ENCODE data around the gene HERPUD1. TPM values are rescaled to one million over a fixed set of nuclear protein-coding genes. Genes with fewer than 3 reads are reported as not detected.

The HERPUD1 gene
- total RNA-seq, 3 donors from 2014 or later (not counting 1 experiment from before 2014, with no cell fraction given) = 181 to 266 (median 243) TPM

DNA sequence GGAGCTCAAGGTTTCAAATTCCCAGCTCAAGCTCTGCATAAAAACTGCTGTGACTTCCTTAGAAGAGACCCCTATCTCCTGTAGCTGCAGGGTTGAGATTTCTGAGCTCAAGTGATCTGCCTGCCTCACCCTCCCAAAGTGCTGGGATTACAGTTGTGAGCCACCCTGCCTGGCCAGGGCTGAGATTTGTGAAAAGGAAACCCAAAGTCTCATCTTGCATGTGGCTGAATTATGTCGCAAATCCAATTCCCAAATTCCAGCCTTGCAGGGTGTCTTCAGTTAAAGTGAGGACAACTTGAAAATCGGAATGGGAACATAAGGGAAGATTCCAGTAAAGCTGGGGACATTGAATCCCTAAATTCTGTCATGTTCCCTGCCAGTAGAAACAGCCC lies 15.7 kb downstream of the HERPUD1 start:
- DNase-seq = no peak
- Mint-ChIP-seq H3K4me3 (no peak overlapping the region), H3K27me3 (ENCODE audit: low read depth in 2 of 2) (no peaks in the 10 kb centered on the region), H3K9me3 (no peaks in the 10 kb centered on the region), H3K27ac (no peak overlapping the region), H3K4me1 (peaks cover 10 to 24% of the 10 kb centered on the region in 2 donors), H3K36me3 (no peaks in the 10 kb centered on the region)
- H3K4me1 ChIP-seq (ENCODE audit: control insufficient read depth, insufficient read depth, low read length) = peaks cover 15% of the 10 kb centered on the region
- no peaks in the 10 kb centered on the region for H3K27me3 ChIP-seq (ENCODE audit: control insufficient read depth, insufficient read depth, low read length)
- ATAC-seq = no peak
- H3K27ac ChIP-seq (ENCODE audit: low read length) = no peak overlapping the region
- intact Hi-C loops (cut with micrococcal nuclease) = no loop called here
- 94% methylated on average over 2 of the region's 2 CpGs for WGBS (ENCODE audit: insufficient coverage)
- no peak overlapping the region for H3K4me3 ChIP-seq (ENCODE audit: low read length)
- TF ChIP-seq, protein P1, sequence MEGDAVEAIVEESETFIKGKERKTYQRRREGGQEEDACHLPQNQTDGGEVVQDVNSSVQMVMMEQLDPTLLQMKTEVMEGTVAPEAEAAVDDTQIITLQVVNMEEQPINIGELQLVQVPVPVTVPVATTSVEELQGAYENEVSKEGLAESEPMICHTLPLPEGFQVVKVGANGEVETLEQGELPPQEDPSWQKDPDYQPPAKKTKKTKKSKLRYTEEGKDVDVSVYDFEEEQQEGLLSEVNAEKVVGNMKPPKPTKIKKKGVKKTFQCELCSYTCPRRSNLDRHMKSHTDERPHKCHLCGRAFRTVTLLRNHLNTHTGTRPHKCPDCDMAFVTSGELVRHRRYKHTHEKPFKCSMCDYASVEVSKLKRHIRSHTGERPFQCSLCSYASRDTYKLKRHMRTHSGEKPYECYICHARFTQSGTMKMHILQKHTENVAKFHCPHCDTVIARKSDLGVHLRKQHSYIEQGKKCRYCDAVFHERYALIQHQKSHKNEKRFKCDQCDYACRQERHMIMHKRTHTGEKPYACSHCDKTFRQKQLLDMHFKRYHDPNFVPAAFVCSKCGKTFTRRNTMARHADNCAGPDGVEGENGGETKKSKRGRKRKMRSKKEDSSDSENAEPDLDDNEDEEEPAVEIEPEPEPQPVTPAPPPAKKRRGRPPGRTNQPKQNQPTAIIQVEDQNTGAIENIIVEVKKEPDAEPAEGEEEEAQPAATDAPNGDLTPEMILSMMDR (IDR thresholded peaks at IDR 0.05) = no peak
- no peaks in the 10 kb centered on the region for H3K9me3 ChIP-seq (ENCODE audit: control insufficient read depth, insufficient read depth, low read length)
- peaks cover 46% of the 10 kb centered on the region for H3K36me3 ChIP-seq (ENCODE audit: control insufficient read depth, insufficient read depth, low read length)

DNA sequence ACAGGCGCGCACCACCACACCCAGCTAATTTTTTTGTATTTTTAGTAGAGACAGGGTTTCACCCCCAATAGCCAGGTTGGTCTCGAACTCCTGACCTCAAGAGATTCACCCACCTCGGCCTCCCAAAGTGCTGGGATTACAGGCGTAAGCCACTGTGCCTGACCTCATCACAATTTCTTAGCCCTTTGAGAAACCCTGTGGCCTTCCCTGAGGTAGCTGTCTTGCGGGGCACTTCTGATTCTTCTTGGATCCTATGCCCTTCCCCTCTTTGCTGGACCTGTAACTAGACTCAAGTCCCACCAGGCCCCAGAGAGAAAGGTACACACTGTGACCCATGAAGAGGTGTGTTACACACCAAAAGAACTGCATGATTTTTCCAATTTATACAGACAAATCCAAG lies 16.3 kb downstream of the HERPUD1 start:
- Mint-ChIP-seq H3K27me3 (ENCODE audit: low read depth in 2 of 2) (no peaks in the 10 kb centered on the region), H3K4me1 (peaks cover 10 to 24% of the 10 kb centered on the region in 2 donors), H3K9me3 (no peaks in the 10 kb centered on the region), H3K4me3 (no peak overlapping the region), H3K36me3 (no peaks in the 10 kb centered on the region), H3K27ac (no peak overlapping the region)
- ATAC-seq (no peak), DNase-seq (no peak)
- Histone ChIP-seq H3K9me3 (ENCODE audit: control insufficient read depth, insufficient read depth, low read length) (no peaks in the 10 kb centered on the region), H3K36me3 (ENCODE audit: control insufficient read depth, insufficient read depth, low read length) (peaks cover 40% of the 10 kb centered on the region), H3K27me3 (ENCODE audit: control insufficient read depth, insufficient read depth, low read length) (no peaks in the 10 kb centered on the region), H3K4me3 (ENCODE audit: low read length) (no peak overlapping the region), H3K27ac (ENCODE audit: low read length) (no peak overlapping the region), H3K4me1 (ENCODE audit: control insufficient read depth, insufficient read depth, low read length) (peaks cover 15% of the 10 kb centered on the region)
- 95% methylated on average over 6 of the region's 6 CpGs for WGBS (ENCODE audit: insufficient coverage)
- TF ChIP-seq, protein P1 (IDR thresholded peaks at IDR 0.05) = no peak
- intact Hi-C loops (cut with micrococcal nuclease) = no loop called here

DNA sequence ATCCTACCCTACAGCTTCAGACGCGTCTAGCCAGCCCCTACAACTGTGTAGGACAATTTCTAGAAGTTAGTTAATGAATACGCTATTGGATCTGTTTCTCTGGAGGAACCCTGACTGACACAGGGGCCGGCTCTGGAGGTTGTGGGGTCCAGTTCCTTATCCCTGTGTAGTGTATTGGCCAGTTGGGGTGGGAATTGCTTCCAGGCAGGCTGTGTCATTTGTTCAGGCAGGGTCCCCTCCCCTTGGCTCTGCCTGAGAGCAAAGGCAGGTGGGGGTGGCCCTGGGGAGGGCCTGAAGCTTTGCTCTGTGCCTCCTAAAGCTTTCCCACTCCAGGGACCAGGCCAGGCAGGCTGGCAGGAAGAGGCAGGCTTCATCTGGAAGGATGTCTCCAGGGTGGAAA lies 18.1 kb downstream of the HERPUD1 start:
- DNase-seq (no peak), ATAC-seq (no peak)
- H3K9me3 ChIP-seq (ENCODE audit: control insufficient read depth, insufficient read depth, low read length) = no peaks in the 10 kb centered on the region
- no peaks in the 10 kb centered on the region for H3K27me3 Mint-ChIP-seq (ENCODE audit: low read depth in 2 of 2)
- WGBS (ENCODE audit: insufficient coverage) = 97% methylated on average over 2 of the region's 4 CpGs
- H3K9me3 Mint-ChIP-seq = no peaks in the 10 kb centered on the region
- peaks cover 10 to 24% of the 10 kb centered on the region in 2 donors for H3K4me1 Mint-ChIP-seq
- H3K4me1 ChIP-seq (ENCODE audit: control insufficient read depth, insufficient read depth, low read length) = peaks cover 15% of the 10 kb centered on the region
- peak overlapping the region in 1 of 2 donors; percentile 40 for H3K27ac Mint-ChIP-seq
- H3K4me3 Mint-ChIP-seq = no peak overlapping the region
- intact Hi-C loops (cut with micrococcal nuclease) = no loop called here
- H3K36me3 ChIP-seq (ENCODE audit: control insufficient read depth, insufficient read depth, low read length) = peaks cover 24% of the 10 kb centered on the region
- H3K27me3 ChIP-seq (ENCODE audit: control insufficient read depth, insufficient read depth, low read length) = no peaks in the 10 kb centered on the region
- H3K27ac ChIP-seq (ENCODE audit: low read length) = no peak overlapping the region
- H3K4me3 ChIP-seq (ENCODE audit: low read length) = no peak overlapping the region
- TF ChIP-seq, protein P1 (IDR thresholded peaks at IDR 0.05) = no peak
- no peaks in the 10 kb centered on the region for H3K36me3 Mint-ChIP-seq

DNA sequence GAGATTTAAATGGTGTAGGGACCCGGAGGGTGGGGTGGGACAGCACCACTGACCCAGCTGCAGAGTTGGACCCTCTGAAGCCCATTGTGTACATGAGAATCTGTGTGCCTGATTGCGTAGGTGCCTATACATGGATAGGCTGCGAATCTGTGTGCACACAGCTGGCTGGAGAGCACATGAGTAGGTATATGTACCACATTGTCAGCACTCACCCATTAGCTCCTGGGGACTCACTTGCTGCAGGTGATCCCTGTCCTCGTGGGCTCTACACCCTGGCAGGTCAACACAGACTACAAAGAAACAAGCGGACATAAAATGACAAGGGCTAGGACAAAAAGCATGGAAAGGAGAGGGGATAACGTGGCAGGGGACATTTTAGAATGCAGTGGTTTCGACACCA lies 18.5 kb downstream of the HERPUD1 start:
- Histone ChIP-seq H3K4me3 (ENCODE audit: low read length) (no peak overlapping the region), H3K9me3 (ENCODE audit: control insufficient read depth, insufficient read depth, low read length) (no peaks in the 10 kb centered on the region), H3K27me3 (ENCODE audit: control insufficient read depth, insufficient read depth, low read length) (no peaks in the 10 kb centered on the region), H3K27ac (ENCODE audit: low read length) (no peak overlapping the region), H3K4me1 (ENCODE audit: control insufficient read depth, insufficient read depth, low read length) (peaks cover 15% of the 10 kb centered on the region), H3K36me3 (ENCODE audit: control insufficient read depth, insufficient read depth, low read length) (peaks cover 20% of the 10 kb centered on the region)
- intact Hi-C loops (cut with micrococcal nuclease) = no loop called here
- H3K27me3 Mint-ChIP-seq (ENCODE audit: low read depth in 2 of 2) = no peaks in the 10 kb centered on the region
- DNase-seq (no peak), ATAC-seq (no peak)
- H3K4me3 Mint-ChIP-seq = no peak overlapping the region
- TF ChIP-seq, protein P1 (IDR thresholded peaks at IDR 0.05) = no peak
- H3K36me3 Mint-ChIP-seq = no peaks in the 10 kb centered on the region
- H3K4me1 Mint-ChIP-seq = peaks cover 10 to 24% of the 10 kb centered on the region in 2 donors
- H3K27ac Mint-ChIP-seq = peak overlapping the region in 1 of 2 donors; percentile 40
- H3K9me3 Mint-ChIP-seq = no peaks in the 10 kb centered on the region
- WGBS (ENCODE audit: insufficient coverage) = 84% methylated on average over 7 of the region's 7 CpGs

Measured in natural killer cell (primary cell).